ENCODE measurements around the gene PCGF2. TPM values are rescaled to one million over a fixed set of nuclear protein-coding genes. Genes with fewer than 3 reads are reported as not detected.

The PCGF2 gene
- total RNA-seq, 1 donor from 2014 or later: 16.7 TPM

DNA sequence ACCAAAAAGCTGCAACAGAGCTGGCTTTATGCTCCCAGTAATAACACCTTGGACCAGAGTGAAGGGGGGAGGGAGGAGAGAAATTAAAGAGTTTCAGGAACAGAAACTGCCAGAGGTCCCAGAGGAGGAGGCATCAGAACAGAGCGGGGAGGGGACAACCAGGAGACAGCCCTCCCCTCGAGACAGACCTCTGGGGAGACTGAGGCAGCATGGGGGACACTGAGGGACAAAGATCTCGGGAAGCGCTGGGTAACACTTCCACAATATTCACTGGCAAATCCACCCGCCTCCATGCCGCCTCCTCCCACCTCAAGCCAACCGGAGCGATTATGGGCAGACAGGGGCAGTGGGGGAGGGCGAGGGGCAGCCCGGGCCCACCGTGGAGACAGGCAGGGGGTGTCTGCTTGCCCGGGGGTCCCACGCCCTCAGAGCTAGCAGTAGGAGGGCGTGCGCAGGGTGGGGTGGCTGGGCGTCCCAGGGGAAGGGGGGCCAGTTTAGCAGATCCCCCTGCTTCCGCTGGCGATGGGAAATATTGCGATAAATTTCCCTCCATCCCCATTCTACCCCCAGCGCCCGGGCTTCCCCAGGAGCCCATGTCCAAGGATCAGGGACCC, 1.2 kb downstream of the PCGF2 start:
- H3F3A ChIP-seq (ENCODE audit: low read depth): peaks cover 36% of the 10 kb centered on the region
- peaks cover 83% of the 10 kb centered on the region for H3K79me2 ChIP-seq (ENCODE audit: low read depth)
- Mint-ChIP-seq H3K9me3 (peaks cover 3% of the 10 kb centered on the region), H3K4me3 (peak overlapping the region; percentile 97), H3K4me1 (peaks cover 59% of the 10 kb centered on the region), H3K36me3 (peaks cover 8% of the 10 kb centered on the region), H3K27ac (no peak overlapping the region), H3K27me3 (ENCODE audit: insufficient read depth, low read depth) (peaks cover 20% of the 10 kb centered on the region)
- peak overlapping the region; percentile 99 for H3K4me2 ChIP-seq
- peaks cover 26% of the 10 kb centered on the region for H3K4me1 ChIP-seq
- DNase-seq (ENCODE audit: low spot score): no peak
- H3K27ac ChIP-seq: no peak overlapping the region
- peaks cover 55% of the 10 kb centered on the region for H4K20me1 ChIP-seq (ENCODE audit: low read depth)
- H3K9me3 ChIP-seq (ENCODE audit: low read depth): no peaks in the 10 kb centered on the region
- peak overlapping the region; percentile 92 for H3K4me3 ChIP-seq
- no peaks in the 10 kb centered on the region for H3K36me3 ChIP-seq
- TF ChIP-seq, protein P1, sequence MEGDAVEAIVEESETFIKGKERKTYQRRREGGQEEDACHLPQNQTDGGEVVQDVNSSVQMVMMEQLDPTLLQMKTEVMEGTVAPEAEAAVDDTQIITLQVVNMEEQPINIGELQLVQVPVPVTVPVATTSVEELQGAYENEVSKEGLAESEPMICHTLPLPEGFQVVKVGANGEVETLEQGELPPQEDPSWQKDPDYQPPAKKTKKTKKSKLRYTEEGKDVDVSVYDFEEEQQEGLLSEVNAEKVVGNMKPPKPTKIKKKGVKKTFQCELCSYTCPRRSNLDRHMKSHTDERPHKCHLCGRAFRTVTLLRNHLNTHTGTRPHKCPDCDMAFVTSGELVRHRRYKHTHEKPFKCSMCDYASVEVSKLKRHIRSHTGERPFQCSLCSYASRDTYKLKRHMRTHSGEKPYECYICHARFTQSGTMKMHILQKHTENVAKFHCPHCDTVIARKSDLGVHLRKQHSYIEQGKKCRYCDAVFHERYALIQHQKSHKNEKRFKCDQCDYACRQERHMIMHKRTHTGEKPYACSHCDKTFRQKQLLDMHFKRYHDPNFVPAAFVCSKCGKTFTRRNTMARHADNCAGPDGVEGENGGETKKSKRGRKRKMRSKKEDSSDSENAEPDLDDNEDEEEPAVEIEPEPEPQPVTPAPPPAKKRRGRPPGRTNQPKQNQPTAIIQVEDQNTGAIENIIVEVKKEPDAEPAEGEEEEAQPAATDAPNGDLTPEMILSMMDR (IDR thresholded peaks at IDR 0.05): no peak
- TF ChIP-seq EZH2phosphoT487 (IDR thresholded peaks at IDR 0.05) (no peak), EZH2 (IDR thresholded peaks at IDR 0.05) (no peak)
- H3K27me3 ChIP-seq: no peaks in the 10 kb centered on the region
- H2AFZ ChIP-seq (replicated peaks): no peak overlapping the region
- H3K9ac ChIP-seq: peak overlapping the region; percentile 12

DNA sequence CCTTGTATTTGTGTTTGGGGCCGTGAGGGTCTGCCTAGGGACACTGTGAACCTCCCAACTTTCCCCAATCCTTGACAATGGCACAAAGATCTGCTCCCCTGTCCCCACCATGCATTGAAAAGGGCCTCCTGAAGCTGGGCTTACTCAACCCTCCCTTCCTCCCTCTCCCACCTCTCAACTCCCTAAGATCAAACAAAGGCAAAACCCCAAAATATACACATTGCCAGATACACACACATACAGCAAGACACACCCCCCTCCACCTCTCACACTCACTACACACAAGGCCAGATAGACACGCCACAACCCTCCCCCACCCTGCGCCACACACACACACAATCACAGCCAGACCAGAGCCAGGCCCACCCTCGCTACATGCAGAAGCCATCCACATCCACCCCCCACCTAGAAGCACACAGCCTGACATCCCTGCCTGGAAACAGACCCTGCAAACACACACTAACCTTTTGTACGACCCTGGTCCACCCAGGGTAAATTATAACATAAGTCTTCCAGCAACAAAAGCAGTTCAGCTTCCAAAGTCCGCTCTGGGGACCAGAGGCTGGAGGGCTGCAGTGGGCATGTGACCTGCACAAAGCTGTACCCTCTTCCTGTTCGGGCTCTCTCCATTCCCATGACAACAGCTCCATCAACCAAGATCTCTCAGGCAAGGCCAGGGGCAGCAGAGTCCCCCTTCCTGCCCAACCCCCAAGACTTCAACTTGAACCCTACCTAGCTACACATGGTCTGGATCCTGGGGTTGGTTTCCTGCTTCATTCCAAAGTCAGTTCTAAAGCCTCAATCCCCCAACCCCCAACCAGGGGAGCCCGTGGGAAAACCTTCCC, 1.9 kb downstream of the PCGF2 start:
- Histone ChIP-seq H2AFZ (replicated peaks) (no peak overlapping the region), H3K4me3 (peak overlapping the region; percentile 92), H3K27ac (no peak overlapping the region), H3F3A (ENCODE audit: low read depth) (peaks cover 33% of the 10 kb centered on the region), H3K79me2 (ENCODE audit: low read depth) (peaks cover 89% of the 10 kb centered on the region), H3K27me3 (no peaks in the 10 kb centered on the region), H3K4me1 (peaks cover 26% of the 10 kb centered on the region), H3K9me3 (ENCODE audit: low read depth) (no peaks in the 10 kb centered on the region), H3K4me2 (peak overlapping the region; percentile 99), H4K20me1 (ENCODE audit: low read depth) (peaks cover 63% of the 10 kb centered on the region), H3K9ac (no peak overlapping the region), H3K36me3 (no peaks in the 10 kb centered on the region)
- no peaks in the 10 kb centered on the region for H3K9me3 Mint-ChIP-seq
- DNase-seq (ENCODE audit: low spot score): no peak
- TF ChIP-seq EZH2 (IDR thresholded peaks at IDR 0.05): no peak
- TF ChIP-seq EZH2phosphoT487 (IDR thresholded peaks at IDR 0.05): no peak
- TF ChIP-seq, protein P1 (IDR thresholded peaks at IDR 0.05): no peak
- peak overlapping the region; percentile 97 for H3K4me3 Mint-ChIP-seq
- peak overlapping the region; percentile 10 for H3K27ac Mint-ChIP-seq
- peaks cover 13% of the 10 kb centered on the region for H3K27me3 Mint-ChIP-seq (ENCODE audit: insufficient read depth, low read depth)
- H3K36me3 Mint-ChIP-seq: peaks cover 6% of the 10 kb centered on the region
- peaks cover 58% of the 10 kb centered on the region for H3K4me1 Mint-ChIP-seq

DNA sequence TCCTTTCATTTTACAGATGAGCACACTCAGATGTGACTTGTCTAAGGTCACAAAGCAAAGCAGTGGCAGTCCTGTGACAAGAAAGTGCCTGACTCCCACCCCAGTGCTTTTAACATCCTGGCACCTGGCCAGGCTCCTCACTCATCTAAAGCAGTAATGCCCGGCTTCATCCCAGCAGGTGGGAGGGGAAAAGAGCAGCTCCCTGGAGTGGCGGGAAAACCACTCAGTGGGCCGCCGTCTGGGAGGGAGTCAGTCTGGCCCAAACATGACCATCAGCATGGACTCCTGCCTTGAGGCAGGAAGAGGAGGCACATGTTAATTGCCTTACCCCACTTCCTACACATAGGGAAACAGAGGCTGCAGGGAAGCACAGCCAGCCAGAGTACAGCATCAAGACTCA, 2.6 kb downstream of the PCGF2 start:
- Histone ChIP-seq H3K27me3 (no peaks in the 10 kb centered on the region), H4K20me1 (ENCODE audit: low read depth) (peaks cover 70% of the 10 kb centered on the region), H3K4me1 (peaks cover 20% of the 10 kb centered on the region), H3K9ac (no peak overlapping the region), H3K36me3 (no peaks in the 10 kb centered on the region), H3F3A (ENCODE audit: low read depth) (peaks cover 28% of the 10 kb centered on the region), H3K9me3 (ENCODE audit: low read depth) (no peaks in the 10 kb centered on the region), H3K27ac (no peak overlapping the region), H2AFZ (replicated peaks) (no peak overlapping the region), H3K4me2 (peak overlapping the region; percentile 99), H3K79me2 (ENCODE audit: low read depth) (peaks cover 91% of the 10 kb centered on the region), H3K4me3 (no peak overlapping the region)
- Mint-ChIP-seq H3K4me3 (peak overlapping the region; percentile 97), H3K9me3 (no peaks in the 10 kb centered on the region), H3K4me1 (peaks cover 56% of the 10 kb centered on the region), H3K27me3 (ENCODE audit: insufficient read depth, low read depth) (peaks cover 9% of the 10 kb centered on the region), H3K36me3 (peaks cover 6% of the 10 kb centered on the region), H3K27ac (no peak overlapping the region)
- no peak for TF ChIP-seq EZH2 (IDR thresholded peaks at IDR 0.05)
- TF ChIP-seq, protein P1 (IDR thresholded peaks at IDR 0.05): no peak
- no peak for TF ChIP-seq EZH2phosphoT487 (IDR thresholded peaks at IDR 0.05)
- no peak for DNase-seq (ENCODE audit: low spot score)
